Measurements from ENCODE around the gene OSCAR.

DNA sequence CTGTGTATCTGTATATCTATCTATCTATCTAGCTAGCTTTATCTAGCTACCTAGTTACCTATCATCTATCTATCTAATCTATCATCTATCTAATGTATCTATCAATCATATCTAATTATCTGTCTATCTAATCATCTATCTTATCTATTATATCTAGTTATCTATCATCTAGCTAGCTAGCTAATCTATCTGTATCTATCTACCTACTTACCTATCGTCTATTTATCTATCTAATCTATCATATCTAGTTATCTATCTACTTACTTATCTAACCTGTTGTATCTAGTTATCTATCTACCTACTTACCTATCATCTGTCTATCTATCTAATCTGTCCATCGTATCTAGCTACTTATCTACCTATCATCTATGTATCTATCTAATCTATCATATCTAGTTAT is 54.8 kb downstream of the OSCAR start:
- TF ChIP-seq, protein P1, sequence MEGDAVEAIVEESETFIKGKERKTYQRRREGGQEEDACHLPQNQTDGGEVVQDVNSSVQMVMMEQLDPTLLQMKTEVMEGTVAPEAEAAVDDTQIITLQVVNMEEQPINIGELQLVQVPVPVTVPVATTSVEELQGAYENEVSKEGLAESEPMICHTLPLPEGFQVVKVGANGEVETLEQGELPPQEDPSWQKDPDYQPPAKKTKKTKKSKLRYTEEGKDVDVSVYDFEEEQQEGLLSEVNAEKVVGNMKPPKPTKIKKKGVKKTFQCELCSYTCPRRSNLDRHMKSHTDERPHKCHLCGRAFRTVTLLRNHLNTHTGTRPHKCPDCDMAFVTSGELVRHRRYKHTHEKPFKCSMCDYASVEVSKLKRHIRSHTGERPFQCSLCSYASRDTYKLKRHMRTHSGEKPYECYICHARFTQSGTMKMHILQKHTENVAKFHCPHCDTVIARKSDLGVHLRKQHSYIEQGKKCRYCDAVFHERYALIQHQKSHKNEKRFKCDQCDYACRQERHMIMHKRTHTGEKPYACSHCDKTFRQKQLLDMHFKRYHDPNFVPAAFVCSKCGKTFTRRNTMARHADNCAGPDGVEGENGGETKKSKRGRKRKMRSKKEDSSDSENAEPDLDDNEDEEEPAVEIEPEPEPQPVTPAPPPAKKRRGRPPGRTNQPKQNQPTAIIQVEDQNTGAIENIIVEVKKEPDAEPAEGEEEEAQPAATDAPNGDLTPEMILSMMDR (conservative IDR thresholded peaks at IDR 0.05), result no peak
- no peak for TF ChIP-seq ZFX (IDR thresholded peaks at IDR 0.05)
